Activated CD4-positive, alpha-beta T cell treated with anti-CD3 and anti-CD28 coated beads, Interleukin-2, amount 10 ng/mL, durations not matched to agents 7 days and 5 days (primary cell): Measurements from ENCODE around the gene C11orf42. TPM values are rescaled to one million over a fixed set of nuclear protein-coding genes. Genes with fewer than 3 reads are reported as not detected.
A peak's percentile ranks its signal among the peaks of the same experiment; 100 is the strongest.

Source experiments
- CTCF ChIA-PET: fragments of 350-600 bp; sonication (Branson Sonifier 250); formaldehyde crosslinking; loops from one replicate; lab custom pipeline; 2021; ENCODE audit warnings: antibody characterized with exemption; lab: Charles Lee
- POLR2A ChIA-PET: fragments of 350-600 bp; sonication (Branson Sonifier 250); formaldehyde crosslinking; loops from one replicate; lab custom pipeline; 2021; ENCODE audit warnings: antibody characterized with exemption; lab: Charles Lee
- DNase-seq: peaks from one replicate; pipeline ENCODE4 v3.0.0-alpha.2; 2020
- H3K27ac Mint-ChIP-seq: one replicate; pipeline ENCODE4 v1.8.0; 2021; ENCODE audit warnings: mild to moderate bottlenecking, moderate library complexity, mixed read lengths
- H3K27me3 Mint-ChIP-seq: one replicate; pipeline ENCODE4 v1.8.0; 2021; ENCODE audit warnings: mixed read lengths
- H3K36me3 Mint-ChIP-seq: one replicate; pipeline ENCODE4 v1.8.0; 2021; ENCODE audit warnings: low read depth, mixed read lengths
- H3K4me1 Mint-ChIP-seq: one replicate; pipeline ENCODE4 v1.8.0; 2021; ENCODE audit warnings: mixed read lengths
- H3K4me3 Mint-ChIP-seq: one replicate; pipeline ENCODE4 v1.8.0; 2021; ENCODE audit warnings: mild to moderate bottlenecking, moderate library complexity, mixed read lengths
- H3K9me3 Mint-ChIP-seq: one replicate; pipeline ENCODE4 v1.8.0; 2021; ENCODE audit warnings: mixed read lengths
- total RNA-seq, 2 experiments: library from RNA; stranded (reverse); gene quantifications; one replicate each; pipeline ENCODE4 v1.2.3, GENCODE V29; 2021

C11orf42 gene
- total RNA-seq, 2 experiments from 2014 or later: not detected

GRCh38 chr11:6203327-6203726, 2.0 kb upstream of the C11orf42 start:
- Mint-ChIP-seq H3K27ac (peak overlapping the region; percentile 1), H3K4me1 (peaks cover 31% of the 10 kb centered on the region), H3K4me3 (no peak overlapping the region), H3K27me3 (no peaks in the 10 kb centered on the region), H3K9me3 (no peaks in the 10 kb centered on the region), H3K36me3 (peaks cover 11% of the 10 kb centered on the region)
- peak; percentile 24 for DNase-seq
- ChIA-PET CTCF (interaction anchor here (2.6 kb wide), 1 partner anchor 12 kb away, joined by 13 read pairs; no protein-coding TSS in a partner anchor), POLR2A (no interaction called here)

- ChIA-PET POLR2A (no interaction called here), CTCF (interaction anchor here (0.5 to 2.6 kb wide), 3 partner anchors 10 to 32 kb away, joined by 4 to 13 read pairs (median 10); no protein-coding TSS in a partner anchor)
These were observed 651 bp upstream of the C11orf42 start for GRCh38 chr11:6204706-6205105.

GRCh38 chr11:6206456-6207180, 1.3 kb downstream of the C11orf42 start:
- H3K27ac Mint-ChIP-seq: no peak overlapping the region
- no peak for DNase-seq
- H3K4me1 Mint-ChIP-seq: peaks cover 24% of the 10 kb centered on the region
- POLR2A ChIA-PET: no interaction called here
- H3K27me3 Mint-ChIP-seq: no peaks in the 10 kb centered on the region
- no peaks in the 10 kb centered on the region for H3K9me3 Mint-ChIP-seq
- CTCF ChIA-PET: interaction anchor here (0.7 to 1.3 kb wide), 2 partner anchors 10 to 12 kb away, joined by 3 read pairs; no protein-coding TSS in a partner anchor
- peaks cover 16% of the 10 kb centered on the region for H3K36me3 Mint-ChIP-seq
- H3K4me3 Mint-ChIP-seq: no peak overlapping the region

More at GRCh38 chr11:6204706-6205105, 651 bp upstream of the C11orf42 start:
- no peak overlapping the region for H3K4me3 Mint-ChIP-seq
- DNase-seq: no peak
- no peaks in the 10 kb centered on the region for H3K27me3 Mint-ChIP-seq
- H3K9me3 Mint-ChIP-seq: no peaks in the 10 kb centered on the region
- H3K4me1 Mint-ChIP-seq: peaks cover 31% of the 10 kb centered on the region
- H3K36me3 Mint-ChIP-seq: peaks cover 16% of the 10 kb centered on the region
- H3K27ac Mint-ChIP-seq: no peak overlapping the region

GRCh38 chr11:6209801-6210200, 4.4 kb downstream of the C11orf42 start:
- CTCF ChIA-PET: no interaction called here

GRCh38 chr11:6210274-6210955, 5.1 kb downstream of the C11orf42 start:
- H3K4me3 Mint-ChIP-seq: no peak overlapping the region
- no peaks in the 10 kb centered on the region for H3K27me3 Mint-ChIP-seq
- ChIA-PET POLR2A (no interaction called here), CTCF (no interaction called here)
- H3K4me1 Mint-ChIP-seq: no peaks in the 10 kb centered on the region
- no peak for DNase-seq
- H3K27ac Mint-ChIP-seq: no peak overlapping the region
- H3K36me3 Mint-ChIP-seq: peaks cover 8% of the 10 kb centered on the region
- H3K9me3 Mint-ChIP-seq: no peaks in the 10 kb centered on the region

More at GRCh38 chr11:6209801-6210200, 4.4 kb downstream of the C11orf42 start:
- Mint-ChIP-seq H3K27me3 (no peaks in the 10 kb centered on the region), H3K9me3 (no peaks in the 10 kb centered on the region), H3K36me3 (peaks cover 8% of the 10 kb centered on the region), H3K4me1 (no peaks in the 10 kb centered on the region), H3K27ac (no peak overlapping the region), H3K4me3 (no peak overlapping the region)
- DNase-seq: no peak
- POLR2A ChIA-PET: no interaction called here

GRCh38 chr11:6214530-6214929, 9.2 kb downstream of the C11orf42 start:
- no peak for DNase-seq
- no peak overlapping the region for H3K27ac Mint-ChIP-seq
- no peak overlapping the region for H3K4me3 Mint-ChIP-seq
- CTCF ChIA-PET: interaction anchor here (2.4 to 3.2 kb wide), 2 partner anchors 10 to 13 kb away, joined by 13 to 15 read pairs; partner anchors contain the start of gene C11orf42
- POLR2A ChIA-PET: no interaction called here
- peaks cover 13% of the 10 kb centered on the region for H3K36me3 Mint-ChIP-seq
- no peaks in the 10 kb centered on the region for H3K9me3 Mint-ChIP-seq
- H3K27me3 Mint-ChIP-seq: no peaks in the 10 kb centered on the region
- H3K4me1 Mint-ChIP-seq: peaks cover 7% of the 10 kb centered on the region

GRCh38 chr11:6216501-6216900, 11.1 kb downstream of the C11orf42 start:
- H3K36me3 Mint-ChIP-seq: peaks cover 16% of the 10 kb centered on the region
- ChIA-PET CTCF (interaction anchor here (0.7 to 3.2 kb wide), 4 partner anchors 11 to 137 kb away, joined by 3 to 15 read pairs (median 4); partner anchors contain the start of gene C11orf42), POLR2A (no interaction called here)
- no peak overlapping the region for H3K4me3 Mint-ChIP-seq
- H3K27me3 Mint-ChIP-seq: no peaks in the 10 kb centered on the region
- no peak for DNase-seq
- peaks cover 16% of the 10 kb centered on the region for H3K4me1 Mint-ChIP-seq
- no peak overlapping the region for H3K27ac Mint-ChIP-seq
- H3K9me3 Mint-ChIP-seq: no peaks in the 10 kb centered on the region

GRCh38 chr11:6217722-6218121, 12.4 kb downstream of the C11orf42 start:
- H3K27ac Mint-ChIP-seq: no peak overlapping the region
- H3K4me3 Mint-ChIP-seq: no peak overlapping the region
- no peaks in the 10 kb centered on the region for H3K27me3 Mint-ChIP-seq
- no peak for DNase-seq
- CTCF ChIA-PET: interaction anchor here (0.5 to 3.2 kb wide), 3 partner anchors 10 to 1302 kb away, joined by 3 to 15 read pairs (median 3); partner anchors contain the start of gene FHIP1B
- no peaks in the 10 kb centered on the region for H3K9me3 Mint-ChIP-seq
- peaks cover 23% of the 10 kb centered on the region for H3K36me3 Mint-ChIP-seq
- H3K4me1 Mint-ChIP-seq: peaks cover 16% of the 10 kb centered on the region
- POLR2A ChIA-PET: no interaction called here

- CTCF ChIA-PET: interaction anchor here (0.9 kb wide), 1 partner anchor 18 kb away, joined by 3 read pairs; no protein-coding TSS in a partner anchor
- Mint-ChIP-seq H3K27ac (no peak overlapping the region), H3K36me3 (peaks cover 31% of the 10 kb centered on the region), H3K4me3 (no peak overlapping the region), H3K4me1 (peaks cover 16% of the 10 kb centered on the region), H3K9me3 (no peaks in the 10 kb centered on the region), H3K27me3 (no peaks in the 10 kb centered on the region)
- no peak for DNase-seq
- POLR2A ChIA-PET: no interaction called here
These were observed 14.0 kb downstream of the C11orf42 start for GRCh38 chr11:6219359-6219758.

GRCh38 chr11:6223854-6224253, 18.5 kb downstream of the C11orf42 start:
- no peak overlapping the region for H3K4me3 Mint-ChIP-seq
- H3K36me3 Mint-ChIP-seq: peaks cover 24% of the 10 kb centered on the region
- CTCF ChIA-PET: interaction anchor here (1.9 kb wide), 1 partner anchor 28 kb away, joined by 5 read pairs; no protein-coding TSS in a partner anchor

GRCh38 chr11:6224421-6224820, 19.1 kb downstream of the C11orf42 start:
- DNase-seq: no peak
- H3K27me3 Mint-ChIP-seq: no peaks in the 10 kb centered on the region
- ChIA-PET POLR2A (interaction anchor here (0.6 kb wide), 1 partner anchor 486 kb away, joined by 4 read pairs; no protein-coding TSS in a partner anchor), CTCF (interaction anchor here (1.9 kb wide), 1 partner anchor 27 kb away, joined by 5 read pairs; no protein-coding TSS in a partner anchor)
- no peaks in the 10 kb centered on the region for H3K9me3 Mint-ChIP-seq
- peaks cover 23% of the 10 kb centered on the region for H3K4me1 Mint-ChIP-seq
- H3K27ac Mint-ChIP-seq: no peak overlapping the region
- peaks cover 23% of the 10 kb centered on the region for H3K36me3 Mint-ChIP-seq
- no peak overlapping the region for H3K4me3 Mint-ChIP-seq

More at GRCh38 chr11:6223854-6224253, 18.5 kb downstream of the C11orf42 start:
- POLR2A ChIA-PET: no interaction called here
- no peak for DNase-seq
- Mint-ChIP-seq H3K27me3 (no peaks in the 10 kb centered on the region), H3K9me3 (no peaks in the 10 kb centered on the region), H3K27ac (no peak overlapping the region), H3K4me1 (peaks cover 22% of the 10 kb centered on the region)

GRCh38 chr11:6225024-6225423, 19.7 kb downstream of the C11orf42 start:
- DNase-seq: no peak
- H3K4me3 Mint-ChIP-seq: no peak overlapping the region
- H3K36me3 Mint-ChIP-seq: peaks cover 25% of the 10 kb centered on the region
- H3K27me3 Mint-ChIP-seq: no peaks in the 10 kb centered on the region
- ChIA-PET CTCF (interaction anchor here (1.9 kb wide), 1 partner anchor 27 kb away, joined by 5 read pairs; no protein-coding TSS in a partner anchor), POLR2A (interaction anchor here (0.6 kb wide), 1 partner anchor 485 kb away, joined by 4 read pairs; no protein-coding TSS in a partner anchor)
- no peaks in the 10 kb centered on the region for H3K9me3 Mint-ChIP-seq
- H3K4me1 Mint-ChIP-seq: peaks cover 23% of the 10 kb centered on the region
- no peak overlapping the region for H3K27ac Mint-ChIP-seq
